Measurements from ENCODE around the gene PIEZO2. TPM values are rescaled to one million over a fixed set of nuclear protein-coding genes. Genes with fewer than 3 reads are reported as not detected.
A peak's percentile ranks its signal among the peaks of the same experiment; 100 is the strongest.
"Not testable (repeated sequence)": the region's sequence is repeated elsewhere in the genome, so short reads cannot be mapped to it uniquely, and the experiment has no call there.

The PIEZO2 gene
- total RNA-seq, 1 donor from 2014 or later: 51.0 TPM

DNA sequence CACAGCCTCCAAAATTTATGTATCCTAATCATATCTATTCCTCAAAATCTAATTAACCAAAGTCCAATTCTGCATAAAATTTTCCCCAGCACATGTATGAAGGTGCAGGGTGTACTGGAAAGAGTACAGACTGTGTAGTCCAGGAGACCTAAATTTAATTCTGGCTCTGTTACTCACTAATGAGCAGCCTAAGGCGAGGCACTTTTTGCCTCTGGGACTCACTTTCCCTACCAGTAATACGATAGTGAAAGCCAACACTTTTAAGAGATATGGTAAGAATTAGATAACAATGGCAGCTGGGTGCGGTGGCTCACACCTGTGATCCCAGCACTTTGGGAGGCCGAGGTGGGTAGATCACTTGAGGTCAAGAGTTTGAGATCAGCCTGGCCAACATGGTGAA, 177.7 kb downstream of the PIEZO2 start:
- DNase-seq: no peak

DNA sequence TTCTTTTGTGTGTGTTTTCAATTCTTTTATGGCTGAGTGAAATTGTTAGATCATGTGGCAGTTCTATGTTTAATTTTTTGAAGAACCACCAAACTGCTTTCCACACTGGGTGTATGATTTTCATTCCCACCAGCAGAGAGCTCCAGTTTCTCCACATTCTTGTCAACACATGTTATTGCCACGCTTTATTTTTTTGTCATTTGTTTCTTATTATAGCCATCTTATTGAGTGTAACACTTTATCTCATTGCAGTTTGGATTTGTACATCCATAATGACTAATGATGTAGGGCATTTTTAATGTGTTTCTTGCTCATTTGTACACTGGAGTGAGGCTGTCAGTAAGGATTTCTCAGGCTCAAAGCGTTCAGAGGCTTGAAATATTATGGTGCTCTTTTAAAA, 184.2 kb downstream of the PIEZO2 start:
- peak; percentile 86 for DNase-seq

GRCh38 chr18:10953672-10954071, 195.7 kb downstream of the PIEZO2 start:
- peak; percentile 48 for DNase-seq

DNA sequence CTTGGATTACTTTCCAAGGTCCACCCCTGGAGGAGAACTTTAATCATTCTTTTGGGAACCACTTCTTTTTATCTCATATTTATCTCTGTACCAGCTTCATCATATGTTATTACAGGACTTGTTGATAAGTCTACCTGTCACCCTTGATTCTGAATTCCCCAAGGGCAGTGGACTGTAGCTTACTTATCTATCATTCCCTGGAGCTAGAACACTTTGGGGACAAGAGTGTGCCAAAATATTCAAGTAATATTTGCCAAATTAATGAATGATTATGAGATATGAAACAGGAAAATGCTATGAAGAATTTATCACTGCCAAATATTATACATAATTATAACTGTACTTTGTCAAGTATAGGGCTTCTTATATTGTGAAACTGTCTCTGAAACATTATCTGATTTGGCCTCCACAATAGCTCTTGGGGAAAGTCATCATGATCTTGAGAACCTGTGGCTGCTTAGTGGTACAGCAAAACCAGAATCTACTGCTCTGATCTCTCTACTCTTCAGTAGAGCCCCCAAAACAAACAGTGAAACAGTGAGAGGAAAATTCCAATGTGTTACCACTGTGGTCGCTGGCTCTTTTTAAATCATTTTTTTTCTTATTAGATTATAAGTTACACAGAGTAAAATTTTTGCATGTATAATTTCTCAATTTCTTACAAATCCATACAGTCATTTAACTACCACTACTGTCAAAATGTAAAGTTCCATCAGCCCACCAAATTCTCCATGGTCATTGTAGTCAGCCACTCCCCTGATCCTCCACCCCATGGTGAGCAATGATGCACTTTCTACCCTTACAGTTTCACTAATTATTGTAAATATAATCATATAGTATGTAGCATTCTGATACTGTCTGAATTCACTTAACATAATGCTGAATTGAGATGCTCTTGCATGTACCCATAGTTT, 197.5 kb downstream of the PIEZO2 start:
- no peak for DNase-seq

- no peak for DNase-seq
Observed at GRCh38 chr18:10950876-10951630, 198.3 kb downstream of the PIEZO2 start.

DNA sequence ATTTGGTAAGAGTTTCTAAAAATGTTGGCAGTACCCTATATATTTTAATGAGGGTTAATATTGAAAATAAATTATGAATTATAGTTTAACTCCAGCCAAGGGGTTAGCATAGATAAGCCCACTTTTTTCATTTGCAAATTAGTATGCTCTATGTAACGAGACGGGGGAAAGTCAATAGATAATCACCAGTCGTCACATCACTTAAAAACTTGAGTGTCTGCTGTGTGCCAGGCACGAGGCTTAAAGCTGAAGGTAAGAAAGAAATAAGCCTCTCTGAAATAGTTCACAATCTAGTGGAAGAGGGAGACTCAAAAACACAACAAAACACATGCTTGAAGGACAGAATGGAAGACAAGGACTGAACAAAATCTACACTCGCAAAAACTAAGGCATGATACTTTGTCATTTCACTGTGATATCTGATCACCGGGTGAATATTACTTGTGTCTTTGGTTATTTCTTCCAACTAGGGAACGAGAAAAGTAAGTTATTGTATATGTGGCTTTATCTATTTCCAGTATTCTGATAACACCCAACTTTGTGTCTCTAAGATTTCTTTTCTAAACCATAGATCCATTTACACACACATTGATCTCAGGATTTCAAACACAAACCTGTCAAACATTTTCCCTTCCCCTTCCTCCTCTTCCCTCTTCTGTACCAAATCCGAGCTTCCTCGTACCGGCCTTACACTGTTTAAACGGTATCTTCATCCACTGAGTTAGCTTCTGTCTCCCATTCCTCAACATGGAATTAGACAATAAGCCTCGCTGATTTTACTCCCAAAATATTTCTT, 199.1 kb downstream of the PIEZO2 start:
- DNase-seq: no peak

GRCh38 chr18:10949655-10950054, 199.7 kb downstream of the PIEZO2 start:
- no peak for DNase-seq

DNA sequence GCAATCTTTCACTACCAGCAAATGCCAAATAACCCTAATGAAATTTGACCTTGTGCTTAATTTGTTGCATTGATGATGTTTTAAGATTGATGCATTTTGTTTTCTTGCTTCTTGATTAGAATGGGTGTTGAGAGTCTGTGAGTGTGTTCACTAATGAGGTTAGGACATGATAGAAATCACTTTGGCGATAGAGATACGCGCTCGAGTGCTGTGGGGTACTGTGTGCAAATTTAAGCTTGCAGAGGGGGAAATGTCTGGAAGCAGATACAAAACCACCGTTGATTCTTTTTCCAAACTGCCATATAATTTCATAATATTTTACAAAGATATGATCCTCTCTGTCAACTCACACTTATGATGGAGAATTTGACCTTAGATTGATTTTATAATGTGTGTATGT, 200.9 kb downstream of the PIEZO2 start:
- DNase-seq: no peak

DNA sequence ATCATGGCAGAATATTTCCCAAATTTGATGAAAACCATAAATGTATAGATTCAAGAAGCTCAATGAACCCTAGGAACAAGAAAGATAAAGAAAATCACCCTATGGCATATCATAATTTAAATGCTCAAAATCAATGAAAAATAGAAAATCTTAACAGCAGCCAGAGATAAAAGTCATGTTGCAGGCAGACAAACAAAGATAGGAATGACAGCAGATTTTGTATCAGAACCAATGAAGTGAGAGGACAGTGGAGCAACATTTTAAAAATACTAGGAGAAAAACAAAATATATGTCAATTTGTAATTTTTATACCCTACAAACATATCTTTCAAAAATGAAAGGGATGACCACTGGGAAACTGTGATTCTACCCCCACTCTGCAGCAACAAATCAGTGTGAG, 203.3 kb downstream of the PIEZO2 start:
- no peak for DNase-seq

- no peak for DNase-seq
Observed at GRCh38 chr18:10942998-10943397, 206.4 kb downstream of the PIEZO2 start.

DNA sequence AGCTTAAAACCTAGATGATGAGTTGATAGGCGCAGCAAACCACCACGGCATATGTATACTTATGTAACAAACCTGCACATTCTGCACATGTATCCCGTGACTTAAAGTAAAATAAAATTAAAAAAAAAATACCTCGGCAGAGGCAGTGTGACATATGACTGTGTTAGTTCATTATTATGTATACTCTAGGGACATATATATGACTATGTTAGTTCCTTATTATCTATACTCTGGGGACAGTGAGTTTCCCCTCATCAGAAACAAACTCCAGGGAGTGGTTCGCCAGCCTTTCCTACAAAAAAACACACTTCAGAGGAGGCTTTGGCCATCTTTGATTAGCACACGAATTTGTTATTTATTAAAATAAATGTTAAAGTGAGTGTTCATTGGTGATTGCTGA, 209.5 kb downstream of the PIEZO2 start:
- no peak for DNase-seq

DNA sequence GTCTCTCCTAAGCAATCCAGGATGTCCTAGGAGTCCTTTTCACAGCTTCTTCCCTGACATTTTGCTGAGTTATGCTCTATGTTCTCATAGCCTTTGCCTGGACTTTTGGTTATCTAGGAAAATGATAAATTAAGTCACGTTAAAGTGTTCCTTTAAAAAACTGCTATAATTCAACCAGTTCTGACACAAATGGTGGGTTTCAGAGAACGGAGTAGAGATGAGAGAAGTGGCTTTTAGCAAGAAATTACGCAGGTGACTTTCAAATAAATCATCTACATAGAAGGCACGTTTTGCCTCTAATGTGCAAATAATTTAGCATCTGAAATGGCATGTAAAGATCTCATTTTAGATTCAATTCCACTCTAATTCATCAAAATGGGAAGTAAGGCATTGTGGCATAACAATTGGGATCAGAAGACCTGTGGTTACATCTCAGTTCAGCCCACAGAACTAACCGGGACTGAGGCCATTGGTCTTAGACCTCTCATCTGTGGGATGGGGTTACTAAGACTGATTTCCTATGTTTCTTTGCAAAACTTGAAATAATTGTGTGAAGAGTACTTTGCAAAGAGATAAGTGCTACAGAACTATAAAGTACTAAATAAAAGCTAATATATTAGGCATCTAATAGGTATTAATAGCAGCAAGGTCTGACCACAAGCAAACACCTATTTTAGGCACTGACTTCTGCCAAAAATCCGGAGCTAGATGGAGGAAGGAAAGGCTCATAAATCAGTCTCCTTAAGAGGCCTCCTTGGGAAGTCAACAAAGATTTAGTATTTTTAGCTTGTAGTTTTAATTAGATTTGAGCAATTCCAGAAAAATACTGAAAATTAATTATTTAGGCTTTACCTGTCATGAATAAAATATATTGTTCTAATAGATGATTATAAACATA, 211.4 kb downstream of the PIEZO2 start:
- DNase-seq: no peak

- DNase-seq: peak; percentile 63
Observed at GRCh38 chr18:10936176-10937053, 213.0 kb downstream of the PIEZO2 start.

- DNase-seq: no peak
Observed at GRCh38 chr18:10935588-10935987, 213.8 kb downstream of the PIEZO2 start.

DNA sequence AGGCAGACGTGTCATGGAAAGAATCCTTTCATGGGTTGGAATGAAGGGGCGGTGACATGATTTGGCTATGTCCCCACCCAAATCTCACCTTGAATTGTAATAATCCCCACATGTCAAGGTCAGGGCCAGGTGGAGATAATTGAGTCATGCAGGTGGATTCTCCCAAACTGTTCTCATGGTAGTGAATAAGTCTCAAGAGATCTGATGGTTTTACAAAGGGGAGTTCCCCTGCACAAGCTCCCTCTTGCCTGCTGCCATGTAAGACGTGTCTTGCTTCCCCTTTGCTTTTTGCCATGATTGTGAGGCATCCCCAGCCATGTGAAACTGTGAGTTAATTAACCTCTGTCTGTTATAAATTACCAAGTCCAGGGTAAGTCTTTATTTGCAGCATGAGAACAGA, 215.7 kb downstream of the PIEZO2 start:
- not testable (repeated sequence) for DNase-seq

DNA sequence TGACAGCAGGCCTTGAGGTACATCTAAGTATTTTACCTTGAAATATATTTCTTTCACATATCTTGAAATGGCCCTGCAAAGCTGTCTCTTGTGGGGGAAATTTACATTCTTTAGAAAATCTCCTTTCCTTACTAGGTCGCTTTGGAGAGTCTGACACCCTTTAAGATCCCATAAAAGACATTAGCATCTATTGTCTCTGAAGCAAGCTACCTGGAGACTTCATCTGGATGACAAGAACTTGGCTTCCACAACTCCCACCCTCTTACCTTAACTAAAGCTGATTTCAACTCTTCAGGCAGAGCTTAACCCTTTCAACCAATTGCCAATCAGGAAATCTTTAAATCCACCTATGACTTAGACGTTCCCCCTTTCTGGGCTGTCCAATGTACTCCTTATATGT, 219.3 kb downstream of the PIEZO2 start:
- no peak for DNase-seq

GRCh38 chr18:10928772-10929373, 220.5 kb downstream of the PIEZO2 start:
- DNase-seq: peak; percentile 44

DNA sequence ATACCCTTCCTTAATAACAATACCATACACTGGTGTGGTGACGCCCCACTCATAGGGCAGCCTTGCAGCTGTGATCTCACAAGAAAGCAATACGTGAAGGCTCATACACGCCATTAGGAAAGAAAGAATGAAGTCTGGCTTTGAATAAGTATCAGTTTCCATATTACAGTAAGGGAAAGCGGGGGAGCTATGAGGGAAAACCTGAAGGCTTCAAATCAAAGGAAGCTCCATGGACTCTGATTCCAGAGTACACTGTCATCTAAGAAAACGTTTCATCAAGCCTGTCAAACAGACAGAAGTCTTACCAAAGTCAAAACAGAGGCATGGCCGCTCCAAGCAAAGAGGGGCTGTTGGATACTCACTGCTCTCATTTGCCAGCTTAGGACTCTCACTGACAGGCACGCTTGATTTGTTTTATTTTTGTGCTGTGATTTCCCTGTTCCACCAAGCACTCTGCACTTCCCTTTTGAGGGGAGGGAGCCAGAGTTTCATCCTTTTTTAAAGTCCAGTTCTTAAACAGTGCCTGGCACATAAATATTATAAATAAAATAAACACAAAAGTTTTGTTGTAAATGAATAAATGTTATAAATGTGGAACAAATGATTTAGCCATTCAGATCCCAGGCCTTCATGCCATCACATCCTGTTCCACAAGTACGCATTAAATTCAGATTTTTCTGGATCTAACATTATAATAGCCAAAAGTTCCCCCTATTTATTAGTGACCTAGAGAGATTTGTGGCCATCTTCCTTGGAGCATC, 221.2 kb downstream of the PIEZO2 start:
- peak; percentile 37 for DNase-seq

DNA sequence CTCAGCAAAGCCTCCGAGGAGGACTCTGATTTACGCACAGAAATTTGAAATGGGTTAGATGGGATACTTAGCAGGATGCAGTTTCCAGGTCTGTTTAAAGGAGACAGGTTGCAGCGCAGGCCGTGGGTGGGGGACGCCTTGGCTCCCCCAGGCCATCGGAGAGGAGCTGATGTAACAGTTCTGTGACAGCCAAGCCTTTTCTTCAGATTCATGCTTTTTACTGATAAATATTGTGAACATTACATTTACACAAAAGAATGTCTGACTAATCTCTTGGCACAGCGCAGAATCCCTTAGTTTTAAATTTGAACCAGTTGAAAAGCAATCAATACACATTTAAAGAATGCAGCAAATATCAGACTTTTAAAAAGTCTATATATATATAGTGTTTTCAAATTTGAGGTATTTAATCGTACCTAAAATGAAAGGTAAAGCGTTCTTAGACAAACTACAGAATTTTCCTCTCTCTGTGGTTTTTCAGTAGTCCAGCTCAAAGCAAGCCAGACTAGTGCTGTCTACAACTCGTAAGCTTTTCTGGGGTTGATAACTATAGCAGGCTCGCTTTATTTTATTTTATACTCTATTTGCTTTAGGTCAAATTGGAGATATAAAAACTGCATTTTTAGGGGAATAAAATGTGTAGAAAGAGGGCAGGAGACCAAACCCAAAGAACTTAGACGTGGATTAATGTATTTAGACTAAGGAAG, 221.9 kb downstream of the PIEZO2 start:
- peak; percentile 82 for DNase-seq

Measured in skin of body (tissue), 2 donors.